ENCODE data around the gene MCOLN1.

MCOLN1 gene

GRCh38 chr19:7544626-7545025, 22.2 kb downstream of the MCOLN1 start:
- no peak for DNase-seq (ENCODE audit: low spot score)
- TF ChIP-seq CTCF (IDR thresholded peaks at IDR 0.05) = no peak
- Histone ChIP-seq H3K4me3 (no peak overlapping the region), H3K27ac (peak overlapping the region in 1 of 2 donors; percentile 65)

- H3K4me3 ChIP-seq = no peak overlapping the region
- no peak for DNase-seq (ENCODE audit: low spot score)
- H3K27ac ChIP-seq = peak overlapping the region in 1 of 2 donors; percentile 4
- no peak for TF ChIP-seq CTCF (IDR thresholded peaks at IDR 0.05)
Measured at GRCh38 chr19:7545300-7545699, 22.9 kb downstream of the MCOLN1 start.

GRCh38 chr19:7545904-7546303, 23.5 kb downstream of the MCOLN1 start:
- H3K27ac ChIP-seq = no peak overlapping the region
- DNase-seq (ENCODE audit: low spot score) = no peak

GRCh38 chr19:7547159-7547558, 24.7 kb downstream of the MCOLN1 start:
- no peak overlapping the region for H3K4me3 ChIP-seq
- DNase-seq (ENCODE audit: low spot score) = no peak
- TF ChIP-seq CTCF (IDR thresholded peaks at IDR 0.05) = no peak

More at GRCh38 chr19:7545904-7546303, 23.5 kb downstream of the MCOLN1 start:
- H3K4me3 ChIP-seq = no peak overlapping the region
- TF ChIP-seq CTCF (IDR thresholded peaks at IDR 0.05) = no peak

GRCh38 chr19:7549429-7550148, 27.2 kb downstream of the MCOLN1 start:
- no peak for DNase-seq (ENCODE audit: low spot score)
- TF ChIP-seq CTCF (IDR thresholded peaks at IDR 0.05) = no peak
- Histone ChIP-seq H3K27ac (no peak overlapping the region), H3K4me3 (no peak overlapping the region)

More at GRCh38 chr19:7547159-7547558, 24.7 kb downstream of the MCOLN1 start:
- H3K27ac ChIP-seq = no peak overlapping the region

GRCh38 chr19:7550169-7550770, 27.8 kb downstream of the MCOLN1 start:
- no peak for DNase-seq (ENCODE audit: low spot score)
- Histone ChIP-seq H3K27ac (no peak overlapping the region), H3K4me3 (no peak overlapping the region)
- TF ChIP-seq CTCF (IDR thresholded peaks at IDR 0.05) = no peak
